HUES48 (cell line): Measurements from ENCODE around the gene ZNF507.

Experiments used
- H3K27ac ChIP-seq: one replicate; pipeline ENCODE4 v1.7.0; 2013; ENCODE audit warnings: low read depth, low read length, inconsistent platforms
- H3K27me3 ChIP-seq: 2 replicates; pipeline ENCODE4 v1.6.1; 2013; ENCODE audit warnings: mild to moderate bottlenecking, low read length; ENCODE audit not compliant: control insufficient read depth, insufficient read depth
- H3K36me3 ChIP-seq: 2 replicates; pipeline ENCODE4 v1.6.1; 2013; ENCODE audit warnings: low read length; ENCODE audit not compliant: control insufficient read depth, insufficient read depth
- H3K4me1 ChIP-seq: 2 replicates; pipeline ENCODE4 v1.6.1; 2013; ENCODE audit warnings: mild to moderate bottlenecking, low read length; ENCODE audit not compliant: control insufficient read depth, insufficient read depth
- H3K4me3 ChIP-seq: 2 replicates; pipeline ENCODE4 v1.5.1; 2013; ENCODE audit warnings: mild to moderate bottlenecking, low read depth, low read length
- H3K9ac ChIP-seq: 2 replicates; pipeline ENCODE4 v1.6.1; 2013; ENCODE audit warnings: mild to moderate bottlenecking, low read depth, low read length, moderate library complexity
- H3K9me3 ChIP-seq: 2 replicates; pipeline ENCODE4 v1.6.1; 2013; ENCODE audit warnings: low read length; ENCODE audit not compliant: control insufficient read depth, insufficient read depth

Gene ZNF507

DNA sequence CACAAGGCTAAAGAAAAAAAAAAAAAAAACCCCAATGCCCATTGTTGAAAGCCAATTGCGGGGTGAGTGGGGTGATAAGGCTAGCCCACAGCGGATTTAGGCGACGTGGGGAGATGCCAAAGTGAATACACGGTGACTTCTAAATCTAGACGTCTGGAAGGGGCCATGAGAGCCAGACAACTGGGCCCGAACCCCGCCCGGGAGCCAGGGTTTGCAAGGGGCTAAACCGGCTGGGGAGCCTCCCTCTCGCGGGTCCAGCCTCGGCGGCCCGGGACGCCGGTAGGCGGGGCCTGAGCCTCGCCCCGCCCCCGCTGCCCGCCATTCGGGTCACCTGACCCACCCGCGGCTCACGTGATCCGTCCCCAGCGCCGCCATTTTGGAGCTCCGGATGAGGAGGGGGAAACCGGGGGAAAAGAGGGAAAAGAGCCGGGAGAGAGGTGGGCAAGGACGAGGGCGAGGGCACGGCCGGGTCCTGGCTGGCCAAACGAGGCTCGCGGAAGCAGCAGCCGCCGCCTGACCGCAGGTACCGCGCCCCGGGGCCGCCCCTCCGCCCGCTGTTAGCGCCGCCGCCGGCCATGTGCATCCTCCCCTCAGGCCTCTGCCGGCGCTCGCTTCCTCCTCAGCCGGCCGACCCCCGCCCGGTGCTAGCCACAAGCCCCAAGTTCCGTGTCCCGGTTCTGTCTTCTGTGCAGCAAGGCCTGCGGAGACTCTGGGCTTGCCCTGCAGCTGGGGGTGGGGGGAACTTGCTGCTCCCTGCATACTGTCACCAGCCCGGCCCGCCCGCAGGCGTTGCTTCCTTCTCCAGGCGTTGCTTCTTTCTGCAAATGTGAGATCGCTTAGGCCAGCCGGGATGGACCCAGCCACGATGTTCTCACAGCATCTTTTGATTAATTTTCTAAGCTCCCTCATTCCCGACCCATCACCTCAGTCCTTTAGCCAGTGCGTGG lies at the start of gene ZNF507:
TSS of gene ZNF507 (plus strand) at position 350 of the 947 bp plus-strand sequence. CDS start 7,221 bp downstream, outside the sequence.
- Histone ChIP-seq H3K4me1 (peaks cover 6% of the 10 kb centered on the region; the same call in 1 of the 2 replicates), H3K9me3 (no peaks in the 10 kb centered on the region), H3K27ac (peak within 1 kb of the TSS; percentile 86), H3K9ac (peak within 1 kb of the TSS; percentile 87), H3K27me3 (no peaks in the 10 kb centered on the region), H3K4me3 (peak within 1 kb of the TSS; percentile 97), H3K36me3 (peaks cover 35% of the 10 kb centered on the region)

DNA sequence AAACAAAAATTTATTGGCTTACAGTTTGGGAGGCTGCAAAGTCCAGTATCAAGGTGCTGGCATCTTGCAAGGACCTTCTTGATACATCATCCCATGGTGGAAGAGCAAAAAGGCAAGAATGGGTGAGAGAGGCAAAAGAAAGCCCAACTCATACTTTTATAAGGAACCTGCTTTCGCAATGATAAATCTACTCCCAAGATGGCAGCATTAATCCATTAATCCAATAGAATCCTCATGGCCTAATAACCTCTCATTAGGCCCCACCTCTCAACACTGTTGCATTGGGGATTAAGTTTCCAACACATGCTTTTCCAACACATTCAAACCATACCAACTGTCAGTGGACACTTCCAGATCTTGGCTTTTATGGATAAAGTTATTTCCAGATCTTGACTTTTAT lies 48.7 kb upstream of the ZNF507 start:
- H3K4me3 ChIP-seq, result no peak overlapping the region
- no peak overlapping the region for H3K27ac ChIP-seq
- H3K27me3 ChIP-seq, result no peaks in the 10 kb centered on the region
- H3K36me3 ChIP-seq, result no peaks in the 10 kb centered on the region
- no peaks in the 10 kb centered on the region for H3K9me3 ChIP-seq
- no peak overlapping the region for H3K9ac ChIP-seq
- no peaks in the 10 kb centered on the region for H3K4me1 ChIP-seq

DNA sequence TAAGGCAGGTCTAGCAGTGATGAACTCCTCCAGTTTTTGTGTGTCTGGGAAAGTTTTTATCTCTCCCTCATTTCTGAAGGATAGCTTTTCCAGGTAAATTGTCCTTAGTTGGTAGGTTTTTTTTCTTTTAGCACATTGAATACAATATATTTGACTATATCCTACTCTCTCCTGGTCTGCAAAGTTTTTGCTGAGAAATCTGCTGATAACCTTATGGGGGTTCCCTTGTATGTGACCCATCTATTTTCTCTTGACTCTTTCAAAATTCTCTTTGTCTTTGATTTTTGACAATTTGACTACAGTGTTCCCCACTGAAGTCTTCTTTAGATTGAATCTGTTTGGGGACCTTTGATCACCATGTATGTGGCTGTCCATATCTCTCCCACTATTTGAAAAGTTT lies 42.6 kb upstream of the ZNF507 start:
- no peak overlapping the region for H3K27ac ChIP-seq
- no peaks in the 10 kb centered on the region for H3K27me3 ChIP-seq
- no peak overlapping the region for H3K9ac ChIP-seq
- H3K4me1 ChIP-seq, result 0 out of 2 replicates have a peak, but pooled peaks cover 2% of the 10 kb centered on the region
- H3K36me3 ChIP-seq, result no peaks in the 10 kb centered on the region
- no peaks in the 10 kb centered on the region for H3K9me3 ChIP-seq
- no peak overlapping the region for H3K4me3 ChIP-seq

DNA sequence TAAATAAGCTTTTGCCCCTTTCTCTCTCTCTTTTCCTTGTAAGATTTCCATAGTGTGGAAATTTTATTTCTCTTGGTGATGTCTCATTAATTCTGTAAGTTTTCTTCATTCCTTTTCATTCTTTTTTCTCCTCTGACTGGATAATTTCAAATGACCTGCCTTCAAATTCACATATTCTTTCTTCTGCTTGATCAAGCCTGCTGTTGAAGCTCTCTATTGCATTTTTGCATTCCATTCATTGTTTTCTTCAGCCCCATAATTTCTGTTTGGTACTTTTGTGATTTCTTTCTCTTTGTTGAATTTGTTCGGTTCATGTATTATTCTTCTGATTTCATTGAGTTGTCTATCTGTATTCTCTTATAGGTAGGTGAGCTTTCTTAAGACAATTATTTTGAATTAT lies 42.2 kb upstream of the ZNF507 start:
- Histone ChIP-seq H3K4me3 (no peak overlapping the region), H3K27ac (no peak overlapping the region), H3K27me3 (no peaks in the 10 kb centered on the region), H3K9ac (no peak overlapping the region), H3K4me1 (peaks cover 6% of the 10 kb centered on the region), H3K36me3 (no peaks in the 10 kb centered on the region), H3K9me3 (no peaks in the 10 kb centered on the region)

DNA sequence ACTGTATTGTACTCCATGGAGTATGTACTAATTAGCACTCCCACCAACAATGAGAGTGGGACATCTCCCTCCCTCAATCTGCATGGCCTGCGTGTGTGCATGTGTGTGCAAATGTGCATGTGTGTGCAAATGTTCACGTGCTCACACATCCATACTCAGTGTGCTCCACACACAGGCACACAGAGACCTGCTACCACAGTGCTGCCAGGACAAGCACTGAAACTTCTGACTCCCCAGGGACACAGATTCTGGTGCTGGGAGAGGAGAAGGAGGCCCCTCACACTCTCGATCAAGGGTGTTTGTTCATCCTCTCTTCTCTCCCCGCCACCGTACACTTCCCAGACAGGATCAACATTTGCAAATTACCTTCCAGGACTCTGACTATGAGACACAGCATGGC lies 37.8 kb upstream of the ZNF507 start:
- Histone ChIP-seq H3K9me3 (no peaks in the 10 kb centered on the region), H3K27me3 (no peaks in the 10 kb centered on the region), H3K27ac (no peak overlapping the region), H3K4me3 (no peak overlapping the region), H3K36me3 (no peaks in the 10 kb centered on the region), H3K4me1 (peaks cover 12% of the 10 kb centered on the region), H3K9ac (no peak overlapping the region)

DNA sequence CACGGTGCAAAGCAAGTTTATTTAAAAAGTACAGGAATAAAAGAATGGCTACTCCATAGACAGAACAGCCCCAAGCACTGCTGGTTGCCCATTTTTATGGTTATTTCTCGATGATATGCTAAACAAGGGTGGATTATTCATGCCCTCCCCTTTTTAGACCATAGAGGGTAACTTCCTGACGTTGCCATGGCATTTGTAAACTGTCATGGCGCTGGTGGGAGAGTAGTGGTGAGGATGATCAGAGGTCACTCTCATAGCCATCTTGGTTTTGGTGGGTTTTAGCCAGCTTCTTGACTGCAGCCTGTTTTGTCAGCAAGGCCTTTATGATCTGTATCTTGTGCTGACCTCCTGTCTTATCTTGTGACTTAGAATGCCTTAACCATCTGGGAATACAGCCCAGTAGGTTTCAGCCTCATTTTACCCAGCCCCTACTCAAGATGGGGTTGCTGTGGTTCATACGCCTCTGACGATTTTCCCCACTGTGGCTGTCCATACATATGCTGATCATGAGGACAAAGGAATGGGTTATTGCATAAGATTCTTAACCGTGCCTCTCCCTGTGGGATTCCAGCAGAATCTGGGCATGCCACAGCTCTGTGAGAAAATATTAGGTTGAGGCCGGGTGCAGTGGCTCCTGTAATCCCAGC lies 36.9 kb upstream of the ZNF507 start:
- no peak overlapping the region for H3K9ac ChIP-seq
- peak overlapping the region; percentile 51 for H3K27ac ChIP-seq
- no peaks in the 10 kb centered on the region for H3K27me3 ChIP-seq
- H3K36me3 ChIP-seq, result no peaks in the 10 kb centered on the region
- H3K9me3 ChIP-seq, result no peaks in the 10 kb centered on the region
- no peak overlapping the region for H3K4me3 ChIP-seq
- peaks cover 12% of the 10 kb centered on the region for H3K4me1 ChIP-seq

DNA sequence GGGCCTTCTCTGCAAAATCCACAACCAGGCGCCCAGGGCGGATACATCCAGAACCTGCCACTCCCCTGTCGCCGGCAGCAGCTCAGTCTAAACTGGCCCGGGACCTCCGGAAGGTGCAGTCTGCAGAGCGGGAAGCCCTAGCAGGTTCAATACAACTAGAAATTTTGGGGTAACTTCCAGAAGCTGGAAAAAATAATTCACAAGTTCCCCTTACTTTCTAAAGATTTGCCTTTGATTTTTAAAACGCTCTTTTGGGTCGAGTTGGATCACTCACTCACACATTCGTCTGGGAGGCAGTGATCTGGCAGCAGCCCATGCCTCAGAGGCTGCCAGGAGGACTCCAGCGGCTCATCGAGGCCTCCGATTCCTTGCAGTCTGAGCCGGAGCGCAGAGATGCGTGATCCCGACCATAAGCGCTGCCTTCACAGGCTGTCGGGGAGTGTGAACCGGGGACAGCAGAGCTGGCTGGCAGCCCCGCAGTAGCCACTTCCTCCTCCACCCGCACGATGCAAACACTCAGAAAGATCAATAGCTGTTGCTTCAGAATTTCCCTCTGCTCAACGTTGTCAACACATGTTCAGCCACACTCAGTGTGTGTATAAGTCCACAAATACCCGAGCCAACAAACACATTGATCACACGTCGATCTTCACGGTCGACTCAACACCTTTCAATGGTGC lies 35.6 kb upstream of the ZNF507 start:
- Histone ChIP-seq H3K4me1 (peaks cover 12% of the 10 kb centered on the region), H3K27me3 (no peaks in the 10 kb centered on the region), H3K9me3 (no peaks in the 10 kb centered on the region), H3K9ac (no peak overlapping the region), H3K36me3 (no peaks in the 10 kb centered on the region), H3K27ac (no peak overlapping the region), H3K4me3 (no peak overlapping the region)

DNA sequence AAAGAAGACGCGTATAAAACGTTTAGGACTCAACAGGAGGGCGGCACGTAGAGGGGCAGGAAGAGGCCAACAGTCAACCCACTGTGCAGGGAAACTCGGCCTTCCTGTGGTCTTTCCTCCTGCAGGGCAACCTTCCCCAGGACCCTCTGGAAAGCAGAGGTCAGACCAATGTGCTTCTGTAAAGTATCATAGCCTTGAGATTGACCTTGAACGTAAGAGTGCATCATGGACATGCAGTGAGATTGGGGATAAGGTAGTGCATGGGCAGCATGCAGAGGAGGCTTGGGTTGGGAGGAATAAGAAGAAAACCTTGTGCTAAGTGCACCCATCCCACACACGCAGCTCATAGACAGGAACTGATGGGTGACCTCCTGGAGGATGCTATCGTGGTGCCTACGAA lies 34.0 kb upstream of the ZNF507 start:
- no peaks in the 10 kb centered on the region for H3K36me3 ChIP-seq
- H3K9me3 ChIP-seq, result no peaks in the 10 kb centered on the region
- H3K9ac ChIP-seq, result no peak overlapping the region
- no peak overlapping the region for H3K27ac ChIP-seq
- H3K4me1 ChIP-seq, result peaks cover 17% of the 10 kb centered on the region
- no peak overlapping the region for H3K4me3 ChIP-seq
- H3K27me3 ChIP-seq, result no peaks in the 10 kb centered on the region

DNA sequence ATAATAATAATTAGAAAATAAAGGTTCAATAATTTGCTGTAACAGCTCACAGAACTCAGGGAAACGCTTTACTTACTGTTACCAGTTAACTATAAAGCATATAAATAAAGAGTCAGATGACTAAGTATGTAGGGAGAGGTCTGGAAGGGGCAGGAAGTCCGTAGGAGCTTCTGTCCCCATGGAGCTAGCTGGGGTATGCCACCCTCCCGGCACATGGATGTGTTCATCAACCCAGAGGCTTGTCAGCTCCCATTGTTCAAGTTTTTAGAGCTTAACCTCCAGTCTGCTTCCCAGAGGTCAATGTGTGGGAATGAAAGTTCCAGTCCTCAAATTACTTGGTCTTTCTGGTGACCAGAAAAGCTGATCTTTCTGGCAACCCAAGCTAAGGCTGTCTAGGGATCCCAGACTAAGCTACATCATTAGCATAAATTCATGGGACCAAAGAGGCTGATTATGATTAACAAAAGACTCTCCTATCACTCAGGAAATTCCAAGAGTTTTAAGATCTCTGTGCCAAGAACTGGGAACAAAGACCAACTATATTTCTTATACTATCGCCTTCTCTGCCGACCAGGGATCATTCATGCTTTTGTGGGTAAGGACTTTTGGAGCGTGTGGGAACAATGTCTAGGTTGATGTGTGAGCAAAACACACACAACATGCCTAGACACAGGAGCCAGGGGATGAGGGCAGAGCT lies 31.7 kb upstream of the ZNF507 start:
- H3K27ac ChIP-seq, result no peak overlapping the region
- no peaks in the 10 kb centered on the region for H3K9me3 ChIP-seq
- H3K4me1 ChIP-seq, result peaks cover 16% of the 10 kb centered on the region
- H3K9ac ChIP-seq, result no peak overlapping the region
- H3K27me3 ChIP-seq, result no peaks in the 10 kb centered on the region
- no peak overlapping the region for H3K4me3 ChIP-seq
- no peaks in the 10 kb centered on the region for H3K36me3 ChIP-seq

DNA sequence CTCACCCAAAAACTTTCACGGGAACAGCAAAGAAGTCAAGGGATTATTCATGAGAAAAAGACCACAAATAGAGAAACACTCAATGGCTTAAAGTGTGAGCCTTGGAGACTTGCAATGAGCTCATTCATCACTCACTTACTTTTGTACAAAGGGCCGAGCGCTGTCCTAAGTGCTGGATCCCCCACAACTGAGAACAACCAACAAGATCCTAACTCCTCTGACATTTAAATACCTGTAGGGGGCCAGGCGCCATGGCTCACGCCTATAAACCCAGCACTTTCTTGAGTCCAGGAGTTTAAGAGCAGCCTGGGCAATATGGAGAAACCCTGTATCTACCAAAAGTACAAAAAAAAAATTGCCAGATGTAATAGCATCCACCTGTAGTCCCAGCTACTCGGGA lies 29.4 kb upstream of the ZNF507 start:
- Histone ChIP-seq H3K36me3 (no peaks in the 10 kb centered on the region), H3K27ac (no peak overlapping the region), H3K9me3 (no peaks in the 10 kb centered on the region), H3K27me3 (no peaks in the 10 kb centered on the region), H3K4me1 (peaks cover 24% of the 10 kb centered on the region), H3K9ac (no peak overlapping the region), H3K4me3 (no peak overlapping the region)
